Posterior vena cava (tissue), 2 donors: ENCODE data around the gene PMAIP1. TPM values are rescaled to one million over a fixed set of nuclear protein-coding genes. Genes with fewer than 3 reads are reported as not detected.
"Not testable (repeated sequence)": the region's sequence is repeated elsewhere in the genome, so short reads cannot be mapped to it uniquely, and the experiment has no call there.

Source experiments
- DNase-seq: peaks from one replicate; pipeline ENCODE4 v3.0.0-alpha.2; 2020; ENCODE audit warnings: low spot score
- intact Hi-C, 2 donors: fragments of 100-400 bp; cut with DNase I; formaldehyde crosslinking; loops; one replicate each; pipeline versions ENCODE4 v1.14.1 to v1.14.2; 2022 to 2023
- long read RNA-seq, 2 donors: library from polyadenylated mRNA; unstranded; transcript quantifications; one replicate each; pipeline ENCODE4 v2.0.0, GENCODE V29; 2020 to 2021
- total RNA-seq, 2 donors: library from RNA; stranded (reverse); fragmentation: NEBNext Ultra II Directional; extraction: Animal tissue kit (Norgen Biotek cat#: 25700); gene quantifications; one replicate each; pipeline ENCODE4 v1.2.1, GENCODE V29; 2021
- donor health status: DM: yes; HTN: yes; CAD: no.
- donor health status: DM: yes; HTN: yes; CAD: no.

PMAIP1 gene
- total RNA-seq, result under 1 TPM in 1 of 2 donors, not detected in 1; 0.38 TPM
- long read RNA-seq, donor 1, result 0 reads
- long read RNA-seq, donor 2, partial matches to known transcripts, result 0 of 1 reads
- long read RNA-seq, donor 2, other reads (novel, unspliced or antisense), result 1 of 1 reads

DNA sequence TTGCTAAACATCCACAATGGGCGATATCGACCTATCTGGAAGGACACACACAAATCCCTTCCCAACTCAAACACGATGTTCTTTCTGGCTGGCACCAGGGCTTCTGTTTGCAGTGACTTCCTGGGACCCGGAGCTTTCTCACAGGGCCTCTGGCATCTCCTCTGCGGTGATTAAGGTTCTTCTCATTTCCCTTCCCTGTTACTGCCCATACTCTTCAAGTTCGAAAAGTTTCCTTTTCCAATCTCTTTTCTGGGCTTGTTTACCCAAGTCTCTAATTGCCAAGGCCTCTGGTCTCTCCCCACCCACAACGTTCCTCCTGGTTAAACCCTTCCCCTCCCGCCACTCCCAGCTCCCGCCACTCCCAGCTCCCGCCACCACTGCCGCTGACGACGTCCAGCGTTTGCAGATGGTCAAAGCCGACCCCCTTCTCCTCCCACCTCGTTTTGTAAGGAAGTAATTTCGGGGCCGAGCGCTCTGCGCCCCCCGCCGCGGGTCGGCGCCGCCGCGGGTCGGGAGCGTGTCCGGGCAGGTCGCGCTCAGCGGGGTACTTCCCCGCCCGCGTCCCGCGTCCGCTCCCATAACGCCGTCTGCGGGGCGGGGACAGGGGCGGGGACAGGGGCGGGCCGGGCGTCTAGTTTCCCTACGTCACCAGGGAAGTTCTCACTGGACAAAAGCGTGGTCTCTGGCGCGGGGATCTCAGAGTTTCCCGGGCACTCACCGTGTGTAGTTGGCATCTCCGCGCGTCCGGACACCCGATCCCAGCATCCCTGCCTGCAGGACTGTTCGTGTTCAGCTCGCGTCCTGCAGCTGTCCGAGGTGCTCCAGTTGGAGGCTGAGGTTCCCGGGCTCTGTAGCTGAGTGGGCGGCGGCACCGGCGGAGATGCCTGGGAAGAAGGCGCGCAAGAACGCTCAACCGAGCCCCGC is at the start of gene PMAIP1:
Gene PMAIP1 (plus strand): TSS at position 699 of the 924 bp plus-strand sequence. CDS start 182 bp downstream, at position 881.
- intact Hi-C loops, result loop anchor here in 1 of 2 donors (2.0 kb wide), 1 partner anchor 77 kb away; no protein-coding TSS in a partner anchor
- DNase-seq, result peak; percentile 90

DNA sequence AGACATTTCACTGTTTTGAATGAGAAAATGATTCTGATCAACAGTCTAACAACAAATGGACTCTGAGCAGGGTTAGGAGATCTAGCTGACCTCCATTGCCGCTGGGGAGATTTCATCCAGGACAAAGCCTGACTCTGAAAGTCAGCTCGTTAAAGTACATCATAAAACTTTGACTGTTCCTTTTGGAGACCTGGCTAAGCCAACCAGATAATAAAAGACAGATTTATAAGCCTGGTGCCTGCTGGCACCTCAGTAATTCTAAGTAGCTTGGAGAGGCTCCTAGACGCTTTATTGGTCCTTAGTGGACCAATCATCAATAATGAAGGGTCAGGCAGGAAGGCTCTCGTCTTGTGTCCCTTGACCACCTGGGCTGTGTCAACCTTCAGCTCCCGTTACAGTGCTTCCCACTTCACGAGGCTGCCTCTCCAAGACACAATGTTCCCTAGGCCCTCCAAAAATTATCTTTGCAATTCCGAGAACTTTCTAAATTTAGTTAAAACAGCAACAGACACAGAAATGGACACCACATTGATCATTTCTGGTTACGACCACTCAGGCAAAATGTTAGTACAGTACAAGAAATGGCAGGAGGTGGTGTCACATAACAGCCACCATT is 47.9 kb upstream of the PMAIP1 start:
- intact Hi-C loops, result no loop called here
- DNase-seq, result no peak

DNA sequence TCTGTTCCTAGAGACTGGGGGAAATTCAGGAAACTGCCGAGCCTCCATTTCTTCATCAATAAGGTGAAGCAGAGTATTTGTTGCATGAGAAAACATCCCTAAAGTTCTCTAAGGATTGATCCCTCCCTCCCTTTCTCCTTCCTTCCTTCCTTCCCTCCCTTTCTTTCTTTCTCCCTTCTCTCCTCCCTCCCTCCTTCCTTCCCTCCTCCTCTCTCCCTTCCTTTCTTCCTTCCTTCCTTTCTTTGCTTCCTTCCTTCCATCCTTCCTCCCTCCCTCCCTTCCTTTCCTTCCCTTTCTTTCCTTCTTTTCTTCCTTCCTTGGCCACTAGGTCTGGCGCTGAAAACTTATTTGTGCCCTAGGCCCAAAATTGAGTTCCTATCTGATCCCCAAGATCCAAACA is 47.2 kb upstream of the PMAIP1 start:
- DNase-seq, result no peak
- intact Hi-C loops, result no loop called here

DNA sequence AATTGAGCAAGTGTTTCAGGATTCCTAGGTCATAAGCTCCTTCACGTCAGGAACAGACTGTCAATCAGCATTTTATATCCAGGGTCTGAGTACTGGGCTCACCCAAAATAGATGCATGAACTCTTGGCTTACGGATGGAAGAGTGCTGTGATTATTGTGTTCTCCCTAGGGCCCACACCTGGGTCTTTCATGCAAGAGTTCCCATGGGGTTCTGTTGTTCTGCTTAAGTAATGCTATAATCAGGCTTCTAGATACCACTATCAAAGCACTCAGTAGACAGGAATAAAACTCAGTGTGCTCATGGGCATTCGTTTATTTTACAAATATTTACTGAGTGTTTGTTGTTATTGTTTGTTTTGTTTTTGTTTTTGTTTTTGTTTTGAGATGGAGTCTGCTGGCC is 46.4 kb upstream of the PMAIP1 start:
- no peak for DNase-seq
- intact Hi-C loops, result no loop called here

DNA sequence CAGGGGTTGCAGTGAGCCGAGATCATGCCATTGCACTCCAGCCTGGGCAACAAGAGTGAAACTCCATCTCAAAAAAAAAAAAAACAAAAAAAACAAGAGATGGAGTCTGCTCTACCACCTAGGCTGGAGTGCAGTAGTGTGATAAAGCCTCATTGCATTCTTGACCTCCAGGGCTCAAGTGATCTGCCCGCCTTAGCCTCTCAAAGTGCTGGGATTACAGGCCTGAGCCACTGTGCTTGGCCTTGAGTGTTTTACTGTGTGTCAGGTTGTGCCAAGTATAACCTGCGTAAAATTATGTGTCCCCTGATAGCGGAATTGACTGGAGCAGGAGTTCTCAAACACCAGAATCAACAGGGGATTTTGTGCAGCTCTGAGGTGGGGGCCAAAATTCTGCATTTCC is 45.8 kb upstream of the PMAIP1 start:
- intact Hi-C loops, DNase-seq: not testable (repeated sequence)

DNA sequence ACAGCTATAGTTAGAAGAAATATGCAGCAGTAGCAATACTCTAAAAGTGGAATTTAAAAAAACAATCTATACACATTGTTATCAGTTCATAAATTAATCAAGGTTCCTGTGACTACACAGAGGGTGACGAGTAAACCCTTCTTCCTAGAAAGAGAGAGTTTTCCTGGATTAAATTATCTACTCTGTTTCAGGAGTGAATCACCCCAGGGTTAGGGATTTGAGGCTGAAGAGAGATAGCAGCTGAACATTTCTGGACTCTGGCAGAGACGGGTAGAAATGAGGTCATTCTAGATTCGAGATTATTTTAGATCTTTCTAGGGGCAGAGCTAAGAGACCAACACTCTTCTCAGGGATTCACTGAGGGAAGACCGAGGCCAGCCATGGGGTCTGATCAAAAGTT is 38.8 kb upstream of the PMAIP1 start:
- intact Hi-C loops, result no loop called here
- no peak for DNase-seq

DNA sequence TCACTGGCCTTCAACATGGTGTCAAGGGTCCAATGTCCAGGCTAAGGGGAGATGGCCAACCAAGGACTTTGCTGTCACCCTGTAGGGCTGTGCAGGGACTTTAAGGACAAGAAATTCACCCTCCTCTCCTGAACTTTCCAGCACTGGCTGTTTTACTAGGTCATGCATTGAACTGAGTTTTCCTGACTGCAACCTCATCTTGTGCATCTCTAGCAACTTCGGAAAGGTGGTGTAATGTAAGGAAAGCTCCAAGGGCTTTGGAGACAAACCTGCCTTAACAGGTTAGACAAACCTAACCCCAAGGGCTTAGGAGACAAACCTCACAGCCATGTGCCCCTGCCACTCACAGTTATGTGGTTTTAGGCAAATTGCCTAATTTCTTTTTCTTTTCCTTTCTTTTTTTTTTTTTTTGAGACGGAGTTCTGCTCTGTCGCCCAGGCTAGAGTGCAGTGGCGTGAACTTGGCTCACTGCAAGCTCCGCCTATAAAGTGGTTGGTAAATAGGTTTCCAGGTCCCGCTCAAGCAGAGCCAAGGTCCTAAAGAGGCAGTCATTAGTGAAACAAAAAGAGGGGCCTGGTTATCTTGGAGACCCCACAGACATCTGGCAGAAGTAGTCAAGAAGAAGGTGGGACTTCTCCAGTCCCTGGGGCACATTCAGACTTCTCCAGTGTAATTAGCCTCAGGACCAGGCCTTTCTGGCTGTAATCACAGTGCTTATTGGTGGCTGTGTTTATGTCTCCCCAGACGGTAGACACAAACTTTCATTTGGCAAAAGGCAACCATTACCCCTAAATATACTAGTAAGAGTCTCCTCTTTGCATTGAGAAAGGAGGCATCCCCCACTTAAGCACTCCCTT is 37.6 kb upstream of the PMAIP1 start:
- intact Hi-C loops, result no loop called here
- no peak for DNase-seq

DNA sequence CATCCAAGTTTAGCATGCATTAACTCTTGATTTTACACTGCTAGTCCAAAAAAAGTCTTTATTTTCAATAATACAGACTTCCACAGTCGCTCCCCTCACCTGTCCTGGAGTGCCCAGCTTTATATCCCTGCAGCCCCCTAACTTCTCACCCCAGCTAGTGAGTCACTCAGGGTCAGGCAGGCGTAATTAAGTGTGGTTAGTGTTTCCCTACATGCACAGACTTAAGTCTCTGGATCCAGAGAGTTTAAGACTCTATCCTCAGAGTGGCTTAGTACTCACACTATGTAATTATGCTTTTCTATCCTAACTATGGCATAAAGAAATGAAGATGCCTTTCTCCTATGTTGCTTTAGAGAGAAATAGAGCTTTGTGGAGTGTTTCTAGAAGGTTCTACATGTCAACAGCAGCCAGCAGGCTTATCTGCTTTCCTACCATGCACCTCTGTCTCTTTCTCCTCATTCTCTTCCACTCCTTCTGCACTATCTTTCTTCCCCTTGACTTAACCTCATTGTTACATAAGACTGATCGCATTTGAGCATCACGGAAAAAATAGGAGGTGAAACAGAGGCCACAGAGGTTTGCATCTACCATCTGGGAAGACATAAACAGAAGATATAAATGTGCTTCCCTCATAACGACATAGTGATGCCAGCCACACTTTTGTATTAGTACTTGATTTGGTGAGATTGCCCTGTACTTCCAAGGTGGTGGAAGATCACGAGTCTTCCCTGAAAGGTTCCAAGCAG is 34.4 kb upstream of the PMAIP1 start:
- no peak for DNase-seq
- intact Hi-C loops, result no loop called here

DNA sequence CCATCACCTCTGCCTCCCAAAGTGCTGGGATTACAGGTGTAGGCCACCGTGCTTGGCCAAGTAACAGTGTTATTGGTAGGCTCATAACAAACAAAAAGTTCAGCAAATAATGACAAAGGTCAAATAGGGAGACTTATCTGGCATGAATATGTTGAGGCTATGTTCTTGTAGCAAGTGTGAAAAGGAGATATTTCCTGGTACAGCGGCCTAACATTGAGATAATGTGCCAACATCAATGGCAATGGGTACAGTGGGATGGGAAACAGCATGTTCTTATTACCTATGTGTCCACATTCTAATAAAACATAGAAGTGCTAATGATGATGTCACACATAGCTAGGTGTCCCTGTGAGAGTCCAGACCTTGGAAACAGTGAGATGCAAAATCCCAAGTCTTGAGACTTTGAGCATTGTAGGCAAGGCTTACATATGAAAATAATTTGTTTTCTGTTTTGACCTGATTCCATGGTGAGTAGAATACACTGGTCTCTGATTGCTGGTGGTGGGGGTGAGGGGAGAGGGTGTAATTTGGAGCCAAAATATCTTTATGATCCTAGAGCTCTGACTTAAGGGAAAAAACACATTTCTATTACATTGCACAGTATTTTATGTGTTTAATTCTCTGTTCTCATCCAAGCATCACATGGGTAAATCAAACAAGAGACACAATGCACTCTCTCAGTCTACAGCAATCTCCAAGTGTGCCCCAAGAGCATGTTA is 33.1 kb upstream of the PMAIP1 start:
- intact Hi-C loops, result no loop called here
- no peak for DNase-seq

DNA sequence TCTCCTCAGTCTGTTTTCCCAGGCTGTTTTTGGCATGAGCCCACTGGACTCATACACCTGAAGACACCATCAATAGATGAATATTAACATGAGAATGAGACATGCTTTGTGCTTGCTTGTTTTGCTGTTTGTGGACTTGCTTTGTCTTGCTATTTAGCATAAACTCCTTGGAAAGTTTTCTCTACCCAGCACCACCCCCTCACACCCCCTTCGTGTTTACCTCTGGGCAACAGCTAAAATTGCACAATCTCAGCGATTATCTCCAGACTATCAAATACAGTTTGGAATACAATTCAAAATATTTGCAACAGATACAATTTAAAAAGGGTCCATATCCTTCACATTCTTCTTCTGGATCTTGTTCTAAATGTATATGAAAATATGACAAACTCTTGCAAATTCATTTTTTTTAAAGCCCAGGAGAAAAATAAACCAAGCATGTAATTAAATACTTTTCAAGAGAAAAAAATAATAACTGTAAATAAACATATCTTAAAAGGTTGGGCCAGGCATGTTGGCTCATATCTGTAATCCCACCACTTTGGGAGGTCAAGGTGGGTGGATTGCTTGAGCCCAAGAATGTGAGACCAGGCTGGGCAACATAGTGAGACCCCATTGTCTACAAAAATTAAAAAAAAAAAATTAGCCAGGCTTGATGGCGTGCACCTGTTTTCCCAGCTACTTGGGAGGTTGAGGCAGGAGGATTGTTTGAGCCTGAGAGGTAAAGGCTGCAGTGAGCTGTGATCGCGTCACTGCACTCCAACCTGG is 32.3 kb upstream of the PMAIP1 start:
- DNase-seq, result no peak
- intact Hi-C loops, result no loop called here

DNA sequence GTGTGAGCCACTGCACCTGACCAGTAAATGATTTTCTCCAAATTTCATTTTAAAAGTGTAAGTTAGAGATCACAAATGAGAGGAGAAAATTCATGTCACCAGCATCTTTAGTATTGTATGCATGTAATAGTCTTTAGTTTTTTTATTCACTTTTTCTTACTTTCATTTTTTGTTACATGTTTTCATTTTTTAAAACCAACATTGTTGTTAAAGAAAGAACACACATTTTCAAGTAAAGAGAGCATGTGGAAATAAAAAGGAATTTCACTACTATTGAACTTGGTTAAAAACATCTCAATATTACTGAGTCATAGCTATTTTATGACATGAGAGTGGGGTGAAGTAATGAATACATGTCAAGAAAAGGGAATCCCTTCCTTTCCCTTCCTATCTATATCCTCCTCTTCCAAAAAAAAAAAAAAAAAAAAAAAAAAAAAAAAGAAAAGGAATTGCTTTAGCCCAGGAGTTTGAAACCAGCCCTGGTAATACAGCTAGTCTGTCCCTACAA is 29.1 kb upstream of the PMAIP1 start:
- intact Hi-C loops, result no loop called here

DNA sequence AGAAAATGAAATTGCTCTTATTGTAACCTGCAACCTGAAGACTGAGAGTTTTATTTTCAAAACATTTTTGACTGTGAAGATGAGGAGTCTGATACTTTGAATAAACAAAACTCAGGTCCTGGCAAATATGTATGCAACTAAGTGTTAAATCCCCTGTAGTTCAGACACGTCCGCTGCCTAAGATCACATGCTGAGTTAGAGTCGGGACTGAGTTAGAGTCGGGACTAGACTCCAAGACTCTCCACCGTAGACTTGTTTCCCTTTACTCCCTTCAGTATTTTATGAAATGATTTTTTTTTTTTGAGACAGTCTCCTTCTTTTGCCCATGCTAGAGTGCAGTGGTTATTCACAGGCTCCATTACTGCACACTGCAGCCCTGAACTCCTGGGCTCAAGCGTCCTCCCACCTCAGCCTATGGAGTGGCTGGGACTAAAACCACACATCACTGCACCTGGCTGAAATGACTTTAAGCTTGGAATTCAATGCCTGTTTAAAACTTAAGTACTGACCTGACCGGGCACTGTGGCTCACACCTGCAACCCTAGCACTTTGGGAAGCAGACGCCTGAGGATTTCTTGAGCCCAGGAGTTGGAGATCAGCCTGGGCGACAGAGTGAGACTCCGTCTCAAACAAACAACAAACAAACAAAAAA is 28.0 kb upstream of the PMAIP1 start:
- no peak for DNase-seq
- intact Hi-C loops, result no loop called here

More for the DNA sequence above, 29.1 kb upstream of the PMAIP1 start:
- no peak for DNase-seq

DNA sequence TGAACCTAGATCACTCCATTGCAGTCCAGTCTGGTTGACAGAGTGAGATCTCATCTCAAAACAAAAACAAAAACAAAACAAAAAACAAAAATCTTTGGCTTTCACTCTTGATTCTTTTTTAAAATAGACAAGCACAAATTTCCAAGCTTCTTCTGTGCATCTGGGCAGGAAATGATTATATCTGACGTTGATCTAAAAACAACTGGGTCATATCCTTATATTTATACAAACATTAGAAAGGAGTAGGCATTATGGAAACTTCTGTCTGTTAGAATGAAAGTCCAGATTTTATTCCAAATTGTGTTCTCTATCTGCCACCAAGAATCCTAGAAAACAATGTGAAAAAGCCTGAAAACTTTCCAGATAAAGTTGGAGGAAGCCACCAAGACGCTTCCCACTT is 26.2 kb upstream of the PMAIP1 start:
- intact Hi-C loops, result no loop called here
- DNase-seq, result no peak

DNA sequence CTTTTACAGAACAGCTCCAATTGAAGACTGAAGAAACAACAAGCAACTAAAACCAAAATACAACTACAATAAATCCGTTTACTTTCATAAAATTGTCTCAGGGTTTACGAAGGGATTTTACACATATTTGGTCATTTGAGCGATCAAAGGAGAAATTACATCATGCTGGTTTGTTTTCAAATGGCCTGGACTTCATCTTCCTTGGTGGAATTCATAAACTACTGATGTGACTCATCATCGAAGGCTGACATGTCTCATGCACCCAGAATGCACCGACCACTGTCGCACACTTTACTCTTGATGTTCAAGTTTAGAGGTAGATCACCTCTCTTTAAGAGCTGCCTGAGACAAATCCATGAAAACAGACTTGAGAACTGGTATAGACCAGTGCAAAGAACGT is 25.6 kb upstream of the PMAIP1 start:
- intact Hi-C loops, result no loop called here
- DNase-seq, result no peak

DNA sequence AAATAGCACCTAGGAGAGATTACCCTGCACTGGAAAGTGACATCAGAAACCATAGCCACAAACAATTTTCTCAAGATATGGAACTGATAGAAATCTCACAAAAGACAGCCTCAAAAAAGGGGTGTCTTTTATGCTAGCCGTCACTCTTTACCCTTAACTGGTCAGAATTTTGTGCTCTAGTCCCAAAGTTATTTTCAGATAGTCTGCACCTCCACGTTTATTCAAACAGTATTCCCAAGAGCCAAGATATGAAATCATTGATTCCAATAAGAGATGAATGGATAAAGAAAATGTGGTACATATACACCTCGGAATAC is 23.5 kb upstream of the PMAIP1 start:
- DNase-seq, result no peak
- intact Hi-C loops, result no loop called here

DNA sequence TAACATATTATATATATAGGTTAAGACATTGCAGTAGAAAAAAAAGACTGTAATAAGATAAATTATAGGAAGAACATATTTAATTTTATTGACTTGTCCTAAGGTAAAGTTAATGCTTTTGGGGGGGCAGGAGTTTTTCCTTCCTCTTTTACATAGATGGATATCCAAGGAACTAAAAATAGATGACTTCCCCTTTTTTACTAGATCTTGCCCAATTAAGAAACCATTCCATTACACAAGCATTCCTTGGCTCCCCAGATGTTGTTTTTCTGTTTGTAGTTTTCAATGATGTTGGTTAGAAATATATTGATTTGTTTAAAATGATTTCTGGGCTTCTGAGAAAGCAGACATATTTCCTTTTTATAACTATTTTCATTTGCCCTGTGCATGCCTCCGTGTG is 22.4 kb upstream of the PMAIP1 start:
- intact Hi-C loops, result no loop called here
- DNase-seq, result no peak

DNA sequence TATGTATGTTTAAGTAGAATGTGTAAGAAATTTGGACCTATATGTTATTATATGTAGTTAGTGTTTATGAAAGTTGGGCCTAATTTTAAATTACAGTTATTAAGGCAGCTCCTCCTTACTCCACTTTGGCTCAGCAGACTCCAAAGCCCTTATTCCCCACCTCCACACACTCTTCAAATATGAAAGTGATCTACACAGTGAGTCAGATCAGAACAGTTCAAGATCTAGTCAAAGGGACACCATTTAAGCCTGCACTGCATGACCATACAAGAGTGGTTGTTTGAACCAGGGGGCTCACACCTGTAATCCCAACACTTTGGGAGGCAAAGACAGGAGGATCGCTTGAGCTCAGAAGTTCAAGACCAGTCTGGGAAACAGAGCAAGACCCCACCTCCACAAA is 21.2 kb upstream of the PMAIP1 start:
- intact Hi-C loops, result no loop called here
- DNase-seq, result no peak
